CD4-positive, CD25-positive, alpha-beta regulatory T cell (primary cell): ENCODE data around the gene FOXP1. TPM values are rescaled to one million over a fixed set of nuclear protein-coding genes. Genes with fewer than 3 reads are reported as not detected.

Experiments used
- ATAC-seq, 2 donors: fragments of 150-1000 bp; cut with Tn5 transposase; one replicate each; pipeline ENCODE4 v1.10.0; 2021; ENCODE audit warnings: low read depth in 2 of 2, moderate number of reproducible peaks in 2 of 2, moderate library complexity in 1 of 2
- DNase-seq, 3 donors: peaks; one replicate each; pipeline versions ENCODE4 v3.0.0 to v3.0.0-alpha.2; 2012 to 2022; ENCODE audit warnings: mixed read lengths in 1 of 3
- H3K27ac ChIP-seq: one replicate; pipeline ENCODE4 v1.7.0; 2013; ENCODE audit warnings: mild to moderate bottlenecking, low read length; ENCODE audit not compliant: insufficient read depth, poor library complexity, severe bottlenecking
- H3K27me3 ChIP-seq: one replicate; pipeline ENCODE4 v1.7.0; 2013; ENCODE audit warnings: low read length; ENCODE audit not compliant: control insufficient read depth, insufficient read depth
- H3K36me3 ChIP-seq: one replicate; pipeline ENCODE4 v1.7.0; 2013; ENCODE audit warnings: mild to moderate bottlenecking, low read length, moderate library complexity; ENCODE audit not compliant: control insufficient read depth, insufficient read depth
- H3K4me1 ChIP-seq: 2 replicates; pipeline ENCODE4 v1.7.0; 2013; ENCODE audit warnings: mild to moderate bottlenecking, low read length; ENCODE audit not compliant: insufficient read depth, control insufficient read depth, poor library complexity, severe bottlenecking
- H3K4me3 ChIP-seq: one replicate; pipeline ENCODE4 v1.7.0; 2013; ENCODE audit warnings: low read depth, mild to moderate bottlenecking, low read length, moderate library complexity
- H3K9me3 ChIP-seq, 2 experiments: 1 replicate in 1 of 2; 2 replicates in 1 of 2; pipeline ENCODE4 v1.7.0; 2013; ENCODE audit warnings: low read length in 2 of 2, mild to moderate bottlenecking in 1 of 2, moderate library complexity in 1 of 2; ENCODE audit not compliant: control insufficient read depth in 2 of 2
- H3K27ac Mint-ChIP-seq, 3 donors: one replicate each; pipeline ENCODE4 v1.8.0; 2020 to 2022; ENCODE audit warnings: mild to moderate bottlenecking in 3 of 3, mixed read lengths in 3 of 3, moderate library complexity in 2 of 3
- H3K27me3 Mint-ChIP-seq: one replicate; pipeline ENCODE4 v1.8.0; 2022; ENCODE audit warnings: mild to moderate bottlenecking, mixed read lengths
- H3K36me3 Mint-ChIP-seq: one replicate; pipeline ENCODE4 v1.8.0; 2020; ENCODE audit warnings: mixed read lengths
- H3K4me1 Mint-ChIP-seq, 4 donors: one replicate each; pipeline ENCODE4 v1.8.0; 2020 to 2022; ENCODE audit warnings: mixed read lengths in 4 of 4, mild to moderate bottlenecking in 1 of 4
- H3K4me3 Mint-ChIP-seq, 4 donors: one replicate each; pipeline ENCODE4 v1.8.0; 2020 to 2022; ENCODE audit warnings: mild to moderate bottlenecking in 4 of 4, mixed read lengths in 4 of 4, moderate library complexity in 3 of 4
- H3K9me3 Mint-ChIP-seq, 7 donors: one replicate each; pipeline ENCODE4 v1.8.0; 2020 to 2022; ENCODE audit warnings: mixed read lengths in 7 of 7, mild to moderate bottlenecking in 3 of 7, moderate library complexity in 2 of 7
- polyA plus RNA-seq, 4 donors: library from polyadenylated mRNA; unstranded; fragments of 300-500 nt; fragmentation: Illumina TruSeq; gene quantifications; one replicate each; pipeline ENCODE4 v1.2.3, GENCODE V29; 2021
- total RNA-seq: library from RNA; stranded (reverse); gene quantifications from one replicate; pipeline ENCODE4 v1.2.3, GENCODE V29; 2022

Gene FOXP1
- total and polyA plus RNA-seq, 5 donors from 2014 or later: 301 to 599 (median 346) TPM

- no peak overlapping the region for H3K4me3 ChIP-seq
- Mint-ChIP-seq H3K9me3 (no peaks in the 10 kb centered on the region), H3K27me3 (no peaks in the 10 kb centered on the region), H3K36me3 (peaks cover 43% of the 10 kb centered on the region), H3K4me1 (peaks cover 10 to 44% (median 25%) of the 10 kb centered on the region in 4 donors), H3K27ac (no peak overlapping the region), H3K4me3 (no peak overlapping the region)
- peaks cover 31% of the 10 kb centered on the region for H3K36me3 ChIP-seq
- DNase-seq (no peak), ATAC-seq (no peak)
- H3K27ac ChIP-seq: no peak overlapping the region
- H3K9me3 ChIP-seq: no peaks in the 10 kb centered on the region
- H3K4me1 ChIP-seq: no peaks in the 10 kb centered on the region
- H3K27me3 ChIP-seq: no peaks in the 10 kb centered on the region
Observed at GRCh38 chr3:71180524-71180923, 403.0 kb downstream of the FOXP1 start.

- Mint-ChIP-seq H3K27ac (peak overlapping the region; percentile 20 to 53 (median 53)), H3K27me3 (no peaks in the 10 kb centered on the region), H3K4me1 (peaks cover 18 to 52% (median 33%) of the 10 kb centered on the region in 4 donors), H3K9me3 (no peaks in the 10 kb centered on the region), H3K4me3 (no peak overlapping the region), H3K36me3 (peaks cover 45% of the 10 kb centered on the region)
- Histone ChIP-seq H3K4me1 (peaks cover 4% of the 10 kb centered on the region), H3K4me3 (no peak overlapping the region), H3K27ac (no peak overlapping the region), H3K36me3 (peaks cover 28% of the 10 kb centered on the region), H3K9me3 (no peaks in the 10 kb centered on the region), H3K27me3 (no peaks in the 10 kb centered on the region)
- DNase-seq (no peak), ATAC-seq (no peak)
Observed at GRCh38 chr3:71177375-71177774, 406.2 kb downstream of the FOXP1 start.

GRCh38 chr3:71176366-71176765, 407.2 kb downstream of the FOXP1 start:
- Histone ChIP-seq H3K27ac (no peak overlapping the region), H3K4me3 (no peak overlapping the region), H3K27me3 (no peaks in the 10 kb centered on the region), H3K4me1 (peaks cover 4% of the 10 kb centered on the region), H3K9me3 (no peaks in the 10 kb centered on the region), H3K36me3 (peaks cover 34% of the 10 kb centered on the region)
- ATAC-seq: no peak
- DNase-seq: no peak
- peaks cover 47% of the 10 kb centered on the region for H3K36me3 Mint-ChIP-seq
- H3K27me3 Mint-ChIP-seq: no peaks in the 10 kb centered on the region
- H3K27ac Mint-ChIP-seq: peak overlapping the region in 2 of 3 donors; percentile 41 to 51
- no peak overlapping the region for H3K4me3 Mint-ChIP-seq
- no peaks in the 10 kb centered on the region for H3K9me3 Mint-ChIP-seq
- peaks cover 18 to 51% (median 32%) of the 10 kb centered on the region in 4 donors for H3K4me1 Mint-ChIP-seq

- Histone ChIP-seq H3K27ac (no peak overlapping the region), H3K9me3 (no peaks in the 10 kb centered on the region), H3K27me3 (no peaks in the 10 kb centered on the region), H3K36me3 (peaks cover 36% of the 10 kb centered on the region), H3K4me1 (peaks cover 4% of the 10 kb centered on the region), H3K4me3 (no peak overlapping the region)
- Mint-ChIP-seq H3K36me3 (peaks cover 47% of the 10 kb centered on the region), H3K27ac (peak overlapping the region in 2 of 3 donors; percentile 41 to 51), H3K27me3 (no peaks in the 10 kb centered on the region), H3K4me1 (peaks cover 18 to 48% (median 30%) of the 10 kb centered on the region in 4 donors), H3K4me3 (no peak overlapping the region), H3K9me3 (no peaks in the 10 kb centered on the region)
- no peak for DNase-seq
- ATAC-seq: no peak
Observed at GRCh38 chr3:71175691-71176365, 407.7 kb downstream of the FOXP1 start.

GRCh38 chr3:71172951-71173350, 410.6 kb downstream of the FOXP1 start:
- ATAC-seq (no peak), DNase-seq (no peak)
- Histone ChIP-seq H3K9me3 (no peaks in the 10 kb centered on the region), H3K4me1 (peaks cover 4% of the 10 kb centered on the region), H3K27me3 (no peaks in the 10 kb centered on the region), H3K4me3 (no peak overlapping the region), H3K36me3 (peaks cover 37% of the 10 kb centered on the region), H3K27ac (no peak overlapping the region)
- Mint-ChIP-seq H3K27me3 (no peaks in the 10 kb centered on the region), H3K36me3 (peaks cover 60% of the 10 kb centered on the region), H3K4me3 (no peak overlapping the region), H3K4me1 (peaks cover 18 to 65% (median 29%) of the 10 kb centered on the region in 4 donors), H3K27ac (peak overlapping the region; percentile 44 to 81 (median 59)), H3K9me3 (no peaks in the 10 kb centered on the region)

- no peaks in the 10 kb centered on the region for H3K9me3 ChIP-seq
- H3K4me3 ChIP-seq: no peak overlapping the region
- Mint-ChIP-seq H3K36me3 (peaks cover 59% of the 10 kb centered on the region), H3K27ac (peak overlapping the region in 1 of 3 donors; percentile 79), H3K4me1 (peaks cover 18 to 62% (median 26%) of the 10 kb centered on the region in 4 donors), H3K9me3 (no peaks in the 10 kb centered on the region), H3K27me3 (no peaks in the 10 kb centered on the region), H3K4me3 (no peak overlapping the region)
- DNase-seq (no peak), ATAC-seq (no peak)
- peaks cover 38% of the 10 kb centered on the region for H3K36me3 ChIP-seq
- H3K4me1 ChIP-seq: peaks cover 4% of the 10 kb centered on the region
- no peaks in the 10 kb centered on the region for H3K27me3 ChIP-seq
- no peak overlapping the region for H3K27ac ChIP-seq
Observed at GRCh38 chr3:71172189-71172588, 411.3 kb downstream of the FOXP1 start.

GRCh38 chr3:71171247-71171646, 412.3 kb downstream of the FOXP1 start:
- H3K4me3 Mint-ChIP-seq: no peak overlapping the region
- H3K9me3 Mint-ChIP-seq: peaks cover 0 to 1% (median 0%) of the 10 kb centered on the region in 7 donors
- H3K27me3 ChIP-seq: no peaks in the 10 kb centered on the region
- H3K4me1 Mint-ChIP-seq: peaks cover 18 to 65% (median 29%) of the 10 kb centered on the region in 4 donors
- peaks cover 39% of the 10 kb centered on the region for H3K36me3 ChIP-seq
- H3K27me3 Mint-ChIP-seq: no peaks in the 10 kb centered on the region
- H3K36me3 Mint-ChIP-seq: peaks cover 64% of the 10 kb centered on the region
- no peaks in the 10 kb centered on the region for H3K9me3 ChIP-seq
- H3K4me1 ChIP-seq: peaks cover 4% of the 10 kb centered on the region
- no peak overlapping the region for H3K4me3 ChIP-seq
- DNase-seq (no peak), ATAC-seq (no peak)
- no peak overlapping the region for H3K27ac ChIP-seq
- no peak overlapping the region for H3K27ac Mint-ChIP-seq

- Histone ChIP-seq H3K27ac (no peak overlapping the region), H3K36me3 (peaks cover 37% of the 10 kb centered on the region), H3K9me3 (no peaks in the 10 kb centered on the region), H3K4me3 (no peak overlapping the region), H3K4me1 (peaks cover 4% of the 10 kb centered on the region), H3K27me3 (no peaks in the 10 kb centered on the region)
- DNase-seq (no peak), ATAC-seq (no peak)
- Mint-ChIP-seq H3K36me3 (peaks cover 70% of the 10 kb centered on the region), H3K27me3 (no peaks in the 10 kb centered on the region), H3K4me1 (peaks cover 12 to 53% (median 30%) of the 10 kb centered on the region in 4 donors), H3K9me3 (peaks cover 0 to 4% (median 0%) of the 10 kb centered on the region in 7 donors), H3K4me3 (no peak overlapping the region), H3K27ac (peak overlapping the region in 2 of 3 donors; percentile 49 to 71)
Observed at GRCh38 chr3:71168880-71169411, 414.6 kb downstream of the FOXP1 start.
